HEK293T (cell line): ENCODE measurements around the gene MYO7A.

ENCODE experiments used
- FOXK2 ChIP-seq: fragments of 450-650 bp; IDR thresholded peaks from 2 replicates; pipeline ENCODE4 v1.6.1; 2016; ENCODE audit warnings: mild to moderate bottlenecking
- FOXM1 ChIP-seq: fragments of 450-650 bp; IDR thresholded peaks from 2 replicates; pipeline ENCODE4 v1.6.1; 2017; ENCODE audit warnings: mild to moderate bottlenecking, borderline replicate concordance
- L3MBTL2 ChIP-seq: fragments of 450-650 bp; conservative IDR thresholded peaks from 2 replicates; pipeline ENCODE4 v1.6.1; 2016; ENCODE audit warnings: mild to moderate bottlenecking
- NFRKB ChIP-seq: fragments of 450-650 bp; IDR thresholded peaks from 2 replicates; pipeline ENCODE4 v1.6.1; 2016; ENCODE audit warnings: mild to moderate bottlenecking, moderate library complexity
- SP1 ChIP-seq: fragments of 450-650 bp; IDR thresholded peaks from 2 replicates; pipeline ENCODE4 v1.6.1; 2017
- ZNF384 ChIP-seq: fragments of 450-650 bp; IDR thresholded peaks from 2 replicates; pipeline ENCODE4 v1.6.1; 2016

GRCh38 chr11:77183431-77183984 is 55.5 kb downstream of the MYO7A start:
- TF ChIP-seq FOXM1 (no peak), ZNF384 (no peak), L3MBTL2 (no peak), FOXK2 (no peak), SP1 (no peak), NFRKB (no peak)
